Stimulated activated naive CD4-positive, alpha-beta T cell (primary cell): ENCODE results near the gene MAP2K2.

Source experiments
- DNase-seq, 6 experiments: peaks; one replicate each; lab custom pipeline; 2025; lab: John Stamatoyannopoulos, UW

MAP2K2 gene

DNA sequence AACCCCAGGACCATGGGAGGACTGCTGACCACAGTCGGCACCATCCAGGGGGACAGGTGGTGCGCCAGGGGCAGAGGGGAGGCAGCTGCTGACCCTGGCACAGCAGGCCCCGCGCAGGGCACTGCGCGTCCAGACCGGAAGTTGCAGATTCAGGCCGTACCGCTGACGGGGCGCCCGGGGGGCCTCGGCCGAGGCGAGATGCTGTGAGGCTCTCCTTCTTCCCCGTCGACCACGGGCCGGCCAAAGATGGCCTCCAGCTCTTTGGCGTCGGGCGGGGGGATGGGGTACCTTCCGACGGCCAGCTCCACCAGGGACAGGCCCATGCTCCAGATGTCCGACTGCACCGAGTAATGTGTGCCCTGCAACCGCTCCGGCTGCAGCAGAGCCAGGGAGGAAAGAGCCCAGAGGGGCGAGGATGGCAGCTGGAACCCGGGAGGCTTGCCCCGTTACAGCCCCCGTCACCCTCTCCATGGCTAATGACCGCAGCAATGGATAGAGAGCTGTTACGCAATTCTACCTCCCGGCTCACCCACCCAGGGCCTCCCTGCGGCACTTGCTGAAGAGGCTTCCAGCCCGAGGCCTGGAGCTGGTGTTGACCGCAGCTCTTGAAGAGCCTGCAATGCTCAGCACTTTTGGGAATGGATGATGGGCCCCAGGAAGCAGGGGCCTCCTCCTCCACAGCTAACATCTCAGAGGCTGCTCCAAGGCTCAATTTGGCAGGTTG is 24.7 kb downstream of the MAP2K2 start:
- no peak for DNase-seq

DNA sequence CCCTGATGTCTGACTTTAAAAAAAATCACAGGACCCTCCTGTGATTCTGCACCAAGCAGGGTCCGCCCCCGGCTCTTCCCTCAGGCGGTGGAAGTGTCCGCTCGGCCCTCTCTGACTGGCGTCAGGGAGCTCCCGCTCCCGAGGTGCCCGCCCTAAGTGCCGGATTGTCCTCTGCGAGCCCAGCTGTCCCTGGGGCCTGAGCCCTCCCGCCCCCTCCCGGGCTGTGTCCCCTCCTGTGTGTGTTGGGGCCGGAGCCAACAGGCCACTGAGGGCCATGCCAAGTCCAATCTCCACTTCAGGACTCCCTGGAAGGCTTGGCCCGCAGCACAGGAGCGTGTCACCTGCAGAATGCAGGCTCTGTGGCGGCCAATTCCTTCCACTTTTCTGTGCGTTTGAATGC is 25.4 kb downstream of the MAP2K2 start:
- DNase-seq: no peak

DNA sequence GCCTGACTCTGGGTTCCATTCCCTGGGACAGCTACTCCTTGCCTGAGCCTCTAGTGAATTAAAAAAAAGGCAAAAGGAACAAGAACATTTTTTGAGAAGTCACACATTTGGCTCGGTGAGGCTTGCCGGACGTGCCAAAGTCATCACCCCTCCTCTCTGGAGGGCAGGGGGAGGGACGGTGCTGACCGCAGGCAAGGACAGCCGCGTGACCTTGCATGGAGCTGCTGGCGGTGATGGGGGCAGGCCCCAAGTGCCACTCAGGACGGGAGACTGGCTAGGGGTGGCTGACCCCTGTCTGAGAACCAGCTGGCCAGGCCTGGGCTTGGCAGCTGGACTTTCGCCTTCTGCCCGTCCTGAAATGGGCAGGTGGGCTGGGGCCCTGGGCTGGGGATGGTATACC is 26.4 kb downstream of the MAP2K2 start:
- DNase-seq: no peak

DNA sequence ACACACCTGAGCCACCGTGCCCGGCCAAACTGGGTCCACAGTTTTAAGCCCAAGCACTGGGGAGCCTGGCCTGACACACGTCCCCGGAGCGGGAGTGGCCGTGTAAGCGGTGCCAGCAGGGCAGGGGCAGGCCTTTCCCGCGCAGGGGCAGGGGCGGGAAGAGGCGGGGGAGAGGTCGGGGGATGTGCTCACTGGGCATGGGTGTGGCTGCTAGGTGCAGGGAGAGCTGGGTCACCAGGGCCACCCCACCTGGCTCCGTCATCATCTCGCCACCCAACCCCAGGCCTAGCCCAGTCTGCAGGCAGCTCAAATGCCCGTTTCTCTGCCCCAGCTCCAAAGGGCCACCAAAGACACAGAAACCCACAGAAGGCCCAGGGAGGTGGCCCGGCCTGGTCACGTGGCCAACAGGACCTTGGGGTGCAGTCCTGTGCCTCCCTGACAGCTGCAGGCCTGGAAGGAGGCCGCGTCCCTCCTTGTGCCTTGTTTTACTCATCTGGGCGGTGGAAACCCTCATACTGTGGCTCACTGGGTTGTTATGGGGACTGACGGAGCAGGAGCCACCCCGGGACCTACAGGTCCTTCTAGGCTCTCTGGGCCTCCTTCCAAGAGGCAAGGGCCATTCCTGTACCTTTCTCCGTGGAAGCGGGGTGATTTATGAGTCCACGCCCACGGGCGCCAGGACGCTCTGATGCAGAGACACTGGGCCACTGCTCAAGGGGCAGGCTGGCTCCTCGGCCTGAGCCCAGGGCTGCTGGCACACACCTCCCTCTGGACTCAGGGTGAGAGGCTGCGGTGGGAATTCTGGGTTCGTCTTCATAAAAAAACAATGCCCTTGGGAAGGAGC is 27.7 kb downstream of the MAP2K2 start:
- DNase-seq: no peak

DNA sequence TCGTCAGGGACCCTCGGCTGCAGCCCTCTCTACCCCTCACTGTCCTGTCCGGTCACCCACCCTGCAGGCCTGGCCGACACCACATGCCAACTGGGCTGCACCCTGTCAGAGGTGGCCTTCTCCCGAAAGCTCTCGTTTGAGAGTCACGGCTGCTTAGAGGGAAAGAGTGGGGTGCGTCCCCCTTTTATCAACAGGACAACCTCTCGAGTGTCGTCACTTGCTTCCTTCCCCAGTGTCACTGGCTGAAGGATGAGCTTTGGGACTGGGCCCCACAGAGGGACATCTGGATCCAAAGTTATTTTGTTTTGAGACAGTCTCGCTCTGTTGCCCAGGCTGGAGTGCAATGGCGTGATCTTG is 28.5 kb downstream of the MAP2K2 start:
- DNase-seq: no peak

DNA sequence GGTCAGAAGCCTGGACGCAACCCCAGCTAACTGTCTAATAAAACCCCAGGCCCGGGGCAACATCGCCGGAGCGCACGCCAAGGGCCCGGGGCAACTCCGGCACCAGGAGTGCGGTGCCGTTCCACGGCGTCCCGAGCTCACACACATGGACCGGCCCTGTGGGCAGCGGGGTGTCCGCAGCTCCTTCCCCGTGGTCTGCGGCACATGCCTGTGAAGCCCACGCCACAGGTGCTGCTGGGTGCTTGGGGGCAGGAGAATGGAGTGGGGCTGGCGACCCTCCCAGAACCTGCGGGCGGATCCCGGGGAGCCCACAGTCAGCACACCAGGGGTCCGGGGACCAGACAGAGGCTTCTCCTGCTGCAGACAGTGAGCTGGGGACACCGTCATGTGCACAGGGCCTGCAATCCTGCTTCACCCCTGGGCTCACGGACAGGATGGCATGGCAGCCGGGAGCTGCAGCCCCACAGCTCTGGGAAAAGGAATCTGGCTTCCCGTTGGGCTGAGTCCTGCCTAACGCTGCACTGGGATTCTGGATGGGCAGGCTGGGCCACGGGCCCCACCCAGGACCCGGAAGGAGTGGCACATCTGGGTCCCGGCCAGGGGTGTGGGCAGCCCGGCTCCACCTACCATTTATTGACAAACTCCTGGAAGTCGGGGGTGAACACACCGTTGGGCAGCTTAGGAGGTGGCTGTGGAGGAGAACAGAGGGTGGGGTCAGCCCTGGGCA is 29.0 kb downstream of the MAP2K2 start:
- no peak for DNase-seq

DNA sequence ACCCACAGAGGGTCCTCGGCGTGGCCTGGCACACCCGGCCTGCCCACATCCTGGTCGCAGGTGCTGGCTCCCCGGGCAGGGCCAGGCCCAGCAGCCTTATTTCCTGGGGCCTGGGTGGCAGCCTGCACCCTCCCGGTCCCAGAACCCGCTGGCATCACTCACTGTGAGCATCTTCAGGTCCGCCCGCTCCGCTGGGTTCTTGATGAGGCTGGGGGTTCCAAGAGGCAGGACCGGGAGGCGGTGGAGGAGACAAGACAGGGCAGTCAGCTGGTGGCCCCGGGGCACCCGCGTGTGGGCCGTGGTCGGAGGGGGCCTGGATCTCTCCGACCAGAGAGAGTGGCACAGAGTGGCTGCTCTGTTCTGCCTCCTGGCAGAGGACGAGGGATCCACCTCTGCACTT is 29.6 kb downstream of the MAP2K2 start:
- DNase-seq: no peak

DNA sequence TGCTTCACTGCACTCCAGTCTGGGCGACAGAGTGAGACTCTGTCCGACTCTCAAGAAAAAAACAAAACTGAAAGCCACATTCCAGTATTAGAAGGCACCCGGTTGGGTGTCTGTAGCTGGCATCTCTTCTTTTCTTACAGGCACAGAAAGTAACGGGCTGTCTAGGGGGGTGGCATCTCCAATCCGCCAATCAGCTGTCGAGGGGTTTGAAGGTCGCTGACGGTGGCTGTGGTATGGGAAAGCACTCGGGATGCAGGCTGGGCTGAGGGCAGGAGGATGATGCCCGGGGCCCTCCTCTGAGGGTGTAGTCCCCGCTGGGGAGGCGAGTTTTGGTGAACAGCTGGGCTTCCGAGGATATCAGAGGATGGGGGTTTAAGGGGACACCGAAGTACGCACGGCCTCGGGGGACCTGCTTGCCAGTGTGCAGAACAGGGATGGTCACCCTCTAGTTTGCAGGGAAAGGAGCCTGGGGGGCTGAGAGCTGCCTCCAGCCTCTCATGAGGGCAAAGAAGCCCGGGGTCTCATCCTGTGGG is 30.2 kb downstream of the MAP2K2 start:
- no peak for DNase-seq

DNA sequence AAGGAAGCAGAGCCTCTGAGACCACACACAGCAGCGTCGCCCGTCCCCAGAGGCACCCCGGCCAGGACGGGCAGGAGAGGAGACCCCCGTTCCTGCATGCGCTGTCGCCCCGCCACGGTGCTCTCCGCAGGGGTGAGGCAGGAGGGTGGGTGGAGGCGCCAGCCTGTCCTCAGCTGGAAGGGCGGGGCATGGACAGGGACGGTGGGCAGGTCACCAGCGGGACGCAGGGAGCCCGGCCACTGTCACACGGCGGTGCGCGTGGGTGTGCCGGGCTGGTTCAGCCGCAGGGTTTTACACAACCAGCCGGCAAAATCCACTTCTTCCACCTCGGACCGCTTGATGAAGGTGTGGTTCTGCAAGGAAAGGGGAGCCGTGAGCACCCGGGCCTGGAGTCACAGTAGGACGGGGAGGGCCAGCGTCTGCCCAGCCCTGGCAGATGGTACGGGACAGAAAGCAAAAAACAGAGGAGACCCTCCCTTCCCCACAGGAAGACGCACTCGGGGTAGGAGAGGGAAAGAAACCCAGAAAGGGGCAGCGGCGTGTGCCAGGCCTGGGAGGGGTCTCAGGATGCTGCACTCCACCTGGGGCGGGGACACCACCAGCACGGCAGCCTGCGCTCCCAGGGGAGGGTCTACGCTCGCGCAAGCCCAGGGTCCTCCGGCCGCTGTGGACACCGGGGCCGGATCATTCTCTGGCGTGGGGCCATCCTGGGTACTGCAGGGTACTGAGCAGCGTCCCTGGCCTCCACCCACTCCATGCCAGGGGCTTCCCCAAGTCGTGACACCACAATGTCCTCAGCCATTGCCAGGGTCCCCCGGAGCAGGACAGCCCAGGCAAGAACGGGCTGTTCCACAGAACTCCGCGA is 33.3 kb downstream of the MAP2K2 start:
- no peak for DNase-seq

DNA sequence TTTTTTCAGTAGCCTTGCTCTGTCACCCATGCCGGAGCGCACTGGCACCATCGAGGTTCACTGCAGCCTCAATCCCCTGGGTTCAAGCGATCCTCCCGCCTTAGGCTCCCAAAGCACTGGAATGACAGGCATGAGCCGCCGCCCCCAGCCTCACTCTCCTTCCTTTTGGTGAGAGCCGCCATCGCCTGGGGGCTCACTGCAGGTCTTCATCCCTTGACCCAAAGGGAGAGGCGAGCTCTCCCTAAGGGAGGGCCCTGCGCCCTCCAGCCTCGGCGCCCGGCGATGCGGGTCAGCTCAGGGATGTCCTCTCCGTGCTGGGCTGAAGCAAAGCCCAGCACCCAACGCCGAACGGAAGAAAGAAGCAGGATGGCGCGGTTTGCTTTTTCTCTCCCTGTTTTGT is 34.0 kb downstream of the MAP2K2 start:
- no peak for DNase-seq

DNA sequence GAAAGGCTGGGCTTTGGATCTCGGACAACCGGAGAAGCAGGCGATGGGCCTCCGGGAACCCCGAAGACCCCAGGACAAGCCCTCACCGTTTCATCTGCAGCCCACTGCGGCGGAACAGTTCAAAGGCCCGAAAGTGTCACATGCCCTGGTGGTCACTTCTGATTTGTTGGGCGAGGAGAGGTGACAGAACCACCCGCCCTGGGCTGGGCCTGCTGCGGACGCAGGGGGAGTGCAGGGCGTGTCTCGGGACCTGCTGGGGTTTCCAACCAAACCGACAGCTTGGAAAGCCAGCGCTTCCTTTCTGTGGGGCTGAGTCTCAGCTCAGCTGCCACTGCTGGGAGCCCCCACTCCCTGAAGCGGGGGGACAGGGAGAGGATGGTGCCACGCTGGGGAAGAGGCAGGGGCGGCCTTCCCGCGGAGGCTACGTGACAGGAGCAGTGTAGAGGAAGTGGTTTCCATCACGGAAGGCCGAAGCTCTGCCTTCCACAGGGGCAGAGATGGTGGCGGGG is 34.5 kb downstream of the MAP2K2 start:
- DNase-seq: peak in 4 of 6 experiments; percentile 29 to 61 (median 38)

DNA sequence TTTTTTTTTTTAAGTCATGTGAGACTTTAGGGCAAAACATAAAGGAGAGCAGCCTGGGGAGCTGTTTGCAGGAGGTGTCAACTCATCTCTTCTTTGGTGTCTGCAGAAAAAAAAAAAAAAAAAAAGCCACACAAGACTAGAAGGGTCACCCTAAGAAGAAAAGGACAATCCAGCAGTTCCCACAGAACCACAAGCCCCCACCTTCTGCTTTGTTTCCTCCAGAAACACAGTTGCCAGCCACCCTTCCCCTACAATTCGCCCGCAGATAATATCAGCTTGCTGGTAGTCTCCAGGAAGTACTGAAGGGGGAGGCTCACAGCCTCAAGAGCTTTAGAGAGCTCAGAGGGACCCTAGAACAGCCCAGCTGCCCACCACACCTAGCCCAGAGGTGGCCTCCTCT is 34.9 kb downstream of the MAP2K2 start:
- peak; percentile 18 to 61 (median 32) for DNase-seq

DNA sequence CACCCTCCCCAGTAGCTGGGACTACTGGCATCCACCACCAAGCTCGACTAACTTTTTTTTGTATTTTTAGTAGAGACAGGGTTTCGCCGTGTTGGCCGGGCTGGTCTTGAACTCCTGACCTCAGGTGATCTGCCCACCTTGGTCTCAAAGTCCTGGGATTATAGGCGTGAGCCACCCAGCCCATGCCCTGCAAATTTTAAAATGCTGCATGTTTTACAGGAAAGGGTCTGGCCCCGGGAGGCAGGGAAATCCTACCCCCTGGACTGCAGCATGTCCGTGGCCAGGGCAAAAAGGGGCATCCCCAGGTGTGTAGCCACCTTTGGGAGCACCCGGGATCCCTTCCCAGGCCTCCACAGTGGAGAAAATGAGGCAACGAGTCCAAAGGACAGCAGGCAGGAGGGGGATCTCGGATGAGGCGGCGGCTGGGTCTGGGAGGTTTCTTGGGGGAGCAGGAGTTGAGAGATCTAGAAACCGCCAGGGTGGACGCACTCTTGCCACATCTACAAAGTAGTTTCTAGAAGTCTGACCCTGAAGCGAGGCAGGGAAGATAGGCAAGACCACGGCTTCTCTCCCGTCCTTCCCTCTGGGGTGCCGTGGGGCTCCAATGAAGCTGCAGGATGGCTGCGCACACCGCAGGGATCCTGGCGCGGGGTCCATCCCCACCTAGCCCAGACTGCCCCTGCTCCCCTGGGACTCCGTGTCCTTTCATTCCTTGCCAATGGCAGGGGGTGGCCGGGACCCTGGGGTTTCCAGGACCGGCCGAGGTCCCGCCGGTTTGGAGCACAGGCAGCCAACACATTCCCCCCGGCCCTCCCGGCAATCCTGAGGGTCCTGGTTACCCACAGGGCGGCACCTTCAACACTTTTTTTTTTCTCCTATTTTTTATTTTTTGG is 35.9 kb downstream of the MAP2K2 start:
- DNase-seq: no peak

DNA sequence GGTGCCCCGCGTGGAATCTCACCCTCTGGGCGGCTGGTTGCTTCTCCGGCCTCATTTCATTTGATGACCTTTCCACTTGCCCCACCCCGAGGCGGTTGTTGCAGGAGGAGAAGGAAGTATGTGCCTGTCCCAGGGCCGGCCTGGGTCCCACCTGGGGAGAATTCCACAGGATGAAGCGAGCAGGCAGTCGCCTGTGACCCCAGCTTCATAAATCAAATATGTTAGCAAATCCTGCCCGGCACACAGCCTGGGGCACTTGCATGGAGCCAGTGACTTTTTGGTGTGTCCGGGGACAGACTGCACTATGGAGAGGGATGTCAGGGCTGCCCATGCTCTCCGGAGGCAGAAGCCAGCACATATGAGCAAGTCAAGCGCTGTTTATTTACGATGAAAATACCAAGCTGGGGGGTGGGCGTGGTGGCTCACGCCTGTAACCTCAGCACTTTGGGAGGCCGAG is 37.5 kb downstream of the MAP2K2 start:
- DNase-seq: no peak

DNA sequence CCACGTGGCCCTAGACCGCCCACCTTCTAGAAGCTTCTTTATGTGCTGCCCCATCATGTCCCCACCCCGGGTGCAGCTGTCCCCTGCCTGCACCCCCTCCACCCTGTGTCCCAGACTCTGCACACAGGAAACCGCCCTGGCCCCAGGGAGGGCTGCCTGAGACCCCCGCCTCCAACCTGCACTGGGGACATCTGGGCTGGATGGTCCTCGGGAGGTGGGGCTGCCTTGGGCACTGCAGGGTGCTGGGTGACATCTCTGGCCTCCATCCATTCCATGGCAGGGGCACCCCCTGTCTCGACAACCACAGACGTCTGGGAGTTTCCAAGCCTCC is 39.4 kb downstream of the MAP2K2 start:
- no peak for DNase-seq

DNA sequence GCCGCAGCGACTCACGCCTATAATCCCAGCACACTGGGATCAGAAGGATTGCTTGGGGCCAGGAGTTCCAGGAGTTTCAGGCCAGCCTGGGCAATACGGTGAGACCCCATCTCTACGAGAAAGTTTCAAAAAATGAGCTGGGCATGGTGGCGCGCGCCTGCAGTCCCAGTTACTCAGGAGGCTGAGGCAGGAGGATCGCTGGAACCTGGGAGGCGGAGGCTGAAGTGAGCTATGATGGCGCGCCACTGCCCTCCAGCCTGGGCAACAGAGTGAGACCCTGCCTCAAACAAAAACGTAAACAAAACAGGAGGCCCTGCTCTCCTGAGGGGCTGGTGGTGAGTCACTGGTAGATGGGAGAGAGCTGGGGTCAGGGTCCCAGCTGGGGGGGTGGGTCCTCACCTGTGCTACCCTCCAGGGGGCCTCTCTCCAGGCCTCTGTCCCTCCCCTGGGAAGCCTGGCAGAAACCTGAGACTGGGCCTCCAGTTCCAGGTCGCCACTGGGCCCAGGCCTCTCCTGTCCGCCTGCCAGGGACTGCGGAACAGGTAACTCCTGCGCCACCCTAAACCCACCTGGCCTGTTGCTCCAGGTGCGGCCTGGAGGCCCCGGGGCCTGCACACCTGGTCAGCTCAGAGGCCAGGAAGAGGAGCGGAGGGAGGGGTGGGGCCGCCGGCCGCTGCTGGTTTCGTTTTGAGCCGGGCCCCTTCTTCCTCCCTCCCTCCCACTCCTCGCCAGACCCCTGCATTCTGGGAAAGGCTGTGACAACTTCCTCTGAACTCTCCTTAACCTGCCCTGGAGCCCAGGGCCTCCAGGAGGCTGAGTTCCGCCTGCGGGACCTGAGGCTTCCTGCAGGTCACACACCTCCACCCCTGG is 40.0 kb downstream of the MAP2K2 start:
- DNase-seq: peak in 3 of 6 experiments; percentile 21 to 38 (median 27)

DNA sequence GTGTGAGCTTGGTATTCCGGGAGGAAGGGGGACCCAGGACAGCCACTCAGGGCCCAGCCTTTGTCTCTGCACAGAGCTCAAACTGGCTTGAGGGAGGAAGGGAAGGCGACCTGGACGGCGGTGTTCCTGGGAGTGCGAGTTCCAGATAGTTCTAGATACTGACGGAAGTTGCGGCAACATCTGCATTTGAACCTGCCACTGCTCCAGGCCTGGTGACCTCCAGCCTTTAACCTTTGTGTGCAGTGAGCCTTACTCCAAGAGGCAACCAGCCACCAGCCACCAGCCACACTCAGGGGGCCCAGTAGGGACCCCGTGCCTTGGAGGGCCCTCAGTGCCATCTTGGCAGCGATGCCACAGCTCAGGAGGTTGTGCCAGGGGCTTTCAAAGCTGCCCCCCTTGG is 41.8 kb downstream of the MAP2K2 start:
- DNase-seq: no peak

DNA sequence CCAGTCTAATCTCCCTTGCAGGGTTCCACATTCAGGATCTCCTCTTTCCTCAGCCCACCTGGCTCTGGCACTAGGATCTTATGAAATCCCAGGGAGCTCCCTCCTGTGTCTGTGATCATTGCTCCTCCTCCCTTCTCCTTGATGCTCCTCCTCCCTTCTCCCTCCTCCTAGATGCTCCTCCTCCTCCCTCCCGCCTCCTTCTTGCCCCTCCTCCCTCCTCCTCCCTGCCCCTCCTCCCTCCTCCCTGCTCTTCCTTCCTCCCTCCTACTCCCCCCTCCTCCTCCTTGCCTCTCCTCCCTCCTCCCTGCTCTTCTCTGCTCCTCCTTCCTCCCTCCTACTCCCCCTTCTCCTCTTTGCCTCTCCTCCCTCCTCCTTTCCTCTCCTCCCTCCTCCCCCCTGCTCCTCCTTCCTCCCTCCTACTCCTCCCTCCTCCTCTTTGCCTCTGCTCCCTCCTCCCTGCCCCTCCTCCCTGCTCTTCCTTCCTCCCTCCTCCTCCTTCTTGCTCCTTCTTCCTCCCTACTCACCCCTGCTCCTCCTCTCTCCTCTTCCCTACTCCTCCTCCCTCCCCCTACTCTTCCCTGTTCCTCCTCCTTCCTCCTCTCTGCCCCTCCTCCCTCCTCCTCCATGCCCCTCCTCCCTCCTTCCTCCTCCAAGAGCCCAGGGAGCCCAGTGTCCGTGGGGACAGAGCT is 42.3 kb downstream of the MAP2K2 start:
- DNase-seq: no peak

DNA sequence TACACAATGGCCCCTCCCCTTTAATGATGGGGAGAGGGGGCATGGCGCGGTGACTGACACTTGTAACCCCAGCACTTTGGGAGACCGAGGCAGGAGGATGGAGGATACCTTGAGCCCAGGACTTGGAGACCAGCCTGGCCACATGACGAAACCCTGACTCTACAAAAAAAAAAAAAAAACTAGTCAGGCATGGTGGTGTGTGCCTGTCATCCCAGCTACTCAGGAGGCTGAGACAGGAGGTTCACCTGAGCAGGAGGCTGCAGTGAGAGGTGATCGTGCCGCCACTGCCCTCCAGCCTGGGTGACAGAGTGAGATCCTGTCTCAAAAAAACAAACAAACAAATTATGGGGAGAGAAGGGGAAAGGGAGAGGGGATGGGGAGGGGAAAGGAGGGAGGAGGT is 43.4 kb downstream of the MAP2K2 start:
- no peak for DNase-seq
